ENCODE measurements around the gene MTHFD2L. TPM values are rescaled to one million over a fixed set of nuclear protein-coding genes. Genes with fewer than 3 reads are reported as not detected.

Gene MTHFD2L
- polyA plus RNA-seq, 1 donor from 2014 or later: 43.5 TPM

- no peaks in the 10 kb centered on the region for H3K36me3 ChIP-seq (ENCODE audit: insufficient read depth, low read length)
- H3K9ac ChIP-seq (ENCODE audit: low read length): no peak overlapping the region
- H3K9me3 ChIP-seq (ENCODE audit: low read length): no peaks in the 10 kb centered on the region
- no peaks in the 10 kb centered on the region for H3K9me2 ChIP-seq (ENCODE audit: insufficient read depth, low read length)
- H3K27ac ChIP-seq (ENCODE audit: low read length): no peak overlapping the region
- H3K4me2 ChIP-seq (ENCODE audit: low read length): no peak overlapping the region
- no peaks in the 10 kb centered on the region for H3K79me2 ChIP-seq (replicated peaks; ENCODE audit: insufficient read depth, low read length)
- TF ChIP-seq TAF1 (IDR thresholded peaks at IDR 0.05; ENCODE audit: low read depth) (no peak), MXI1 (conservative IDR thresholded peaks at IDR 0.05; ENCODE audit: poor library complexity, severe bottlenecking) (no peak), POLR2AphosphoS5 (IDR thresholded peaks at IDR 0.05) (no peak), EP300 (conservative IDR thresholded peaks at IDR 0.05; ENCODE audit: poor library complexity, severe bottlenecking) (no peak), SMC3 (conservative IDR thresholded peaks at IDR 0.05; ENCODE audit: poor library complexity) (no peak), CTCF (IDR thresholded peaks at IDR 0.05; ENCODE audit: poor library complexity, severe bottlenecking) (no peak), RAD21 (conservative IDR thresholded peaks at IDR 0.05) (no peak), REST (IDR thresholded peaks at IDR 0.05; ENCODE audit: borderline replicate concordance) (no peak), EZH2 (IDR thresholded peaks at IDR 0.05; ENCODE audit: borderline replicate concordance, insufficient read depth, low read length, poor library complexity, severe bottlenecking) (no peak)
- H3K4me3 ChIP-seq (ENCODE audit: low read length): no peak overlapping the region
- no peaks in the 10 kb centered on the region for H3K27me3 ChIP-seq (ENCODE audit: insufficient read depth, low read depth, low read length)
- H4K20me1 ChIP-seq (ENCODE audit: insufficient read depth): no peaks in the 10 kb centered on the region
- H2AFZ ChIP-seq (ENCODE audit: low read depth, low read length): no peak overlapping the region
- H3F3A ChIP-seq (ENCODE audit: insufficient read depth, low read length, poor library complexity, severe bottlenecking): no peaks in the 10 kb centered on the region
These were observed 160.4 kb downstream of the MTHFD2L start for GRCh38 chr4:74318276-74318675.

GRCh38 chr4:74319470-74319869, 161.6 kb downstream of the MTHFD2L start:
- TF ChIP-seq TAF1 (IDR thresholded peaks at IDR 0.05; ENCODE audit: low read depth) (no peak), RAD21 (conservative IDR thresholded peaks at IDR 0.05) (no peak), MXI1 (conservative IDR thresholded peaks at IDR 0.05; ENCODE audit: poor library complexity, severe bottlenecking) (no peak), EZH2 (IDR thresholded peaks at IDR 0.05; ENCODE audit: borderline replicate concordance, insufficient read depth, low read length, poor library complexity, severe bottlenecking) (no peak)
- Histone ChIP-seq H3K4me2 (ENCODE audit: low read length) (no peak overlapping the region), H3K9me3 (ENCODE audit: low read length) (no peaks in the 10 kb centered on the region), H4K20me1 (ENCODE audit: insufficient read depth) (no peaks in the 10 kb centered on the region), H3K27me3 (ENCODE audit: insufficient read depth, low read depth, low read length) (no peaks in the 10 kb centered on the region), H2AFZ (ENCODE audit: low read depth, low read length) (no peak overlapping the region), H3K4me3 (ENCODE audit: low read length) (no peak overlapping the region), H3F3A (ENCODE audit: insufficient read depth, low read length, poor library complexity, severe bottlenecking) (no peaks in the 10 kb centered on the region), H3K36me3 (ENCODE audit: insufficient read depth, low read length) (no peaks in the 10 kb centered on the region), H3K27ac (ENCODE audit: low read length) (no peak overlapping the region), H3K9ac (ENCODE audit: low read length) (no peak overlapping the region), H3K79me2 (replicated peaks; ENCODE audit: insufficient read depth, low read length) (no peaks in the 10 kb centered on the region), H3K9me2 (ENCODE audit: insufficient read depth, low read length) (no peaks in the 10 kb centered on the region)

All from neural cell (in vitro differentiated cells).